GM21423 (cell line): ENCODE data around the gene RPL39L.
A peak's percentile ranks its signal among the peaks of the same experiment; 100 is the strongest.
"Not testable (repeated sequence)": the region's sequence is repeated elsewhere in the genome, so short reads cannot be mapped to it uniquely, and the experiment has no call there.

Source experiments
- ATAC-seq: cut with Tn5 transposase; IDR thresholded peaks from one replicate; pipeline ENCODE4 v1.9.1; 2021; ENCODE audit warnings: mild to moderate bottlenecking, moderate library complexity; ENCODE audit not compliant: unreplicated experiment

Gene RPL39L

DNA sequence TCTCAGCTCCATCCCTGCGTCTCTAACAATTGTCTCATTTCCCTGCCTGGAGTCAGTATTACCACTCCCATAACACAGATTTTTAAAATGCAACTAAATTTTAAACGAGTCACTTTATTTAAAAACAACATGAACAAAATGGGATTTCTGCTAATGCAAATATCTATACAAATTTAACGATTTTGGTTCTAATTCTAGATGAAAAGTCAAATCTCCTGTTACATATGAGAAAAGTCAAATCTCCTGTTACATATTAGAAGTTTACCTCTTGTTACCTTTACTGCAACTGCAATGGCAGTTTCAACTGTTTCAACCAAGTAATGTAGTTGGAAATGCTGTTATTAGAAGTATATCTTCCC lies 578 bp upstream of the RPL39L start:
- no peak for ATAC-seq

DNA sequence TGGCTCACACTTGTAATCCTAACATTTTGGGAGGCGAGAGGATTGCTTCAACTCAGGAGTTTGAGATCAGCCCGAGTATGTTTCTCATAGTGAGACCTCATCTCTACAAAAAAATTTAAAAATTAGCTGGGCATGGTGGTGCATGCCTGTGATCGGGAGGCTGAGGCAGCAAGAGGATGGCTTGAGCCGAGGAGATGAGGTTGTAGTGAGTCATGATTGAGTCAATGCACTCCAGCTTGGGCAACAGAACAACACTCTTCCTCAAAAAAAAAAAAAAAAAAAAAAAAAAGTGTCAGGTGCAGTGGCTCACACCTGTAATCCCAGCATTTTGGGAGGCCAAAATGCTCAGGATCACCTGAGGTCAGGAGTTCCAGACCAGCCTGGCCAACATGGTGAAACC lies 2.4 kb downstream of the RPL39L start:
- ATAC-seq: no peak

DNA sequence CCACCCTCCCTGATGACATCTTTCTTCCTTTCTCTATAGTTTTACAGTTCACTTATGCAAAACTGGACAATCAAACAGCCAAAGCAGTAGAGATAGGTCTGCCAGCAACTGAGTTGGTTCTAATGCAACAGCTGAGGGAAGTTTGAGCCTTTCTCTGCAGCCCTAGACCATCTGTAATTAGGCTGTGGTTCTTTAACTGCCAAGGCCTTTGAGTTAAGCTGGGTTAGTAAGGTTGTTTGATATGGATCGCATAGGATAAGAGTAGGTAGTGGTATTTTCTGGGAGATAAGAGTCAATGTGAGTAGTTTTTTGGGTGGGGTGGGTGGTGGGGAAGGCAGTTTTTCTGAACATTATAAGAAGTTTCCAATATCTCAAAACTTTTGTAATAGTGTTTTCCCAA lies 3.0 kb downstream of the RPL39L start:
- ATAC-seq: no peak

DNA sequence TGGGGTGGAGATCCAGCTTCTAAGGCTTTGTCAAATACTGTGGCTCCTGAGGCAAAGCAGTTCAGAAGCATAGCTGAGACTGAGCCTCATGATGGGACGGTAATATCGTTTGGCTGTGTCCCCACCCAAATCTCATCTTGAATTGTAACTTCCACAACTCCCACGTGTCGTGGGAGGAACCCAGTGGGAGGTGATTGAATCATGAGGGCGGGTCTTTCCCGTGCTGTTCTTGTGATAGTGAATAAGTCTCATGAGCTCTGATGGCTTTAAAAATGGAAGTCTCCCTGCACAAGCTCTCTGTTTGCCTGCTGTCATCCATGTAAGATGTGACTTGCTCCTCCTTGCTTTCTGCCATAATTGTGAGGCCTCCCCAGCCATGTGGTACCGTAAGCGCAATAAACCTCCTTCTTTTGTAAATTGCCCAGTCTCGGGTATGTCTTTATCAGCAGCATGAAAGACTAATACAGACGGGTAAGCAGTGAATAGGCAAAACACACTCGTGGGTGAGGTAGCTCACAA lies 4.1 kb downstream of the RPL39L start:
- ATAC-seq: not testable (repeated sequence)

DNA sequence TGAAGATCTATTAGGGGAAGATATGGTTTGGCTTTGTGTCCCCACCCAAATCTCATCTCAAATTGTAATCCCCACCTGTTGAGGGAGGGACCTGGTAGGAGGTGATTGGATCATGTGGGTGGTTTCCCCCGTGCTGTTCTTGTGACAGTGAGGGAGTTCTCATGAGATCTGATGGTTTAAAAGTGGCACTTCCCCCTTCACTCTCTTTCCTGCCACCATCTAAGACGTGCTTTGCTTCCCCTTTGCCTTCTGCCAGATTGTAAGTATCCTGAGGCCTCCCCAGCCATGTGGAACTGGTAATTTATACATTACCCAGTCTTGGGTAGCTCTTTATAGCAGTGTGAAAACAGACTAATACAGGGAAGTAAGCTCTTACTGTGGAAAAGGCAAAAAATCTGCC lies 6.1 kb downstream of the RPL39L start:
- not testable (repeated sequence) for ATAC-seq

DNA sequence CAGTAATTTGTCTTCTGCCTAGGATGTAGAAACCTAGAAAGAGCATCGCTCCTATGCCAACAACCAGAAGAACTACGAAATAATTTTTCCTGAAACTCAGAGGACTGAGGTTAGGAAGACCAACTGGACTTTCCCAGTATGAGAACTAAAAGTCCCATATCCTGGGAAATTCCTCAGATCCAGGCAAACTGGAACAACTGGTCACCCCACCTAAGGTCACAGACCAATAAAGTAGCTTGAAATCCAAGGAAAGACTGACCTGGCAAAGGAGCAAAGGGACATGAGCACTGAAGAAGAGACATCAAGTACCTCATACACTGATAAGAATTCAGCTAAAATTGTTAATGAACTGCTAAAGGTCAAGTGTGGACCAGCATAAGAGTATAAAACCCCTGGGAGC lies 6.6 kb downstream of the RPL39L start:
- no peak for ATAC-seq

DNA sequence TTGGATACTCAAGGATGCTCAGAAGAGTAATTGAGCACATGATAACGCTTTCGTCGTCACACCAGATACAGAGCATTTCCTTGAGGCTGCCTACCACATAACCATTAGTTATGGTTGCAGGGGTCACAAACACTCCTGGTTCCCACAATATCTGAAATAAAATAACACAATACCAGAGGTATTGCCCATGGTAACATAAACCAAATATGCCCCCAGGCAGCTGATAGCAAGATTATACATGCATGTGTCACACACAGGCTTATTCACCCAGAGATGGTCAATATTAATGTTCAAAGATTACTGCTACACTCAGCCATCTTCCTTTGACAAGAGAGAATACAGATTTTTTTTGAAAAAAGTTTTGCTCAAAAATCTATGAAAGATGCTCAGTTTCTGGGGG lies 7.3 kb downstream of the RPL39L start:
- no peak for ATAC-seq

DNA sequence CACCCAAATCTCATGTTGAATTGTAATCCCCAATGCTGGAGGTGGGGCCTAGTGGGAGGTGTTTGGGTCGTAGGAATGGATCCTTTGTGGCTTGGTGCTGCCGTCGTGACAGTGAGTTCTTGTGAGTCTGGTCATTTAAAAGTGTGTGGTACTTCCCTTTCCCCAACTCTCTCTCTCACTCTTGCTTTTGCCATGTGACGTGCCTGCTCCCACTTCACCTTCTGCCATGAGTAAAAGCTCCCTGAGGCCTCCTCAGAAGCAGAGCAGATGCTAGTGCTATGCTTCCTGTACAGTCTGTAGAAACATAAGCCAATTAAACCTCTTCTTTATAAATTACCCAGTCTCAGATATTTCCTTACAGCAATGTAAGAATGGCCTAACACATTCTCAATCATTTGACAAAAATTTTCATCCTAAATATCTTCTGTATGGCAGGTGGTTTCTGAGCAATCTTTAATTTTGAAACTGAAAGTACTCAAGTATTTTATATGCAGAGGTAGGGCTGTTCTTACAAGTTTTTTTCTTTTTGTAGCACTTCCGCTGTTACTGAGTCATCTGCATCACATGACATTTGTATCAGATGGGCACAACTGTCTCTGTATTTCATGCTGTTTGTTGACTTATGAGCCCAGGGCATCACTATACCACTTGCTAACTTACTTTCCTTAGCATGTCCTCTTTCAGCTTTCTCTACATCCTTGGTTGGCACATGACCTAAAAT lies 8.8 kb downstream of the RPL39L start:
- ATAC-seq: peak; percentile 90

DNA sequence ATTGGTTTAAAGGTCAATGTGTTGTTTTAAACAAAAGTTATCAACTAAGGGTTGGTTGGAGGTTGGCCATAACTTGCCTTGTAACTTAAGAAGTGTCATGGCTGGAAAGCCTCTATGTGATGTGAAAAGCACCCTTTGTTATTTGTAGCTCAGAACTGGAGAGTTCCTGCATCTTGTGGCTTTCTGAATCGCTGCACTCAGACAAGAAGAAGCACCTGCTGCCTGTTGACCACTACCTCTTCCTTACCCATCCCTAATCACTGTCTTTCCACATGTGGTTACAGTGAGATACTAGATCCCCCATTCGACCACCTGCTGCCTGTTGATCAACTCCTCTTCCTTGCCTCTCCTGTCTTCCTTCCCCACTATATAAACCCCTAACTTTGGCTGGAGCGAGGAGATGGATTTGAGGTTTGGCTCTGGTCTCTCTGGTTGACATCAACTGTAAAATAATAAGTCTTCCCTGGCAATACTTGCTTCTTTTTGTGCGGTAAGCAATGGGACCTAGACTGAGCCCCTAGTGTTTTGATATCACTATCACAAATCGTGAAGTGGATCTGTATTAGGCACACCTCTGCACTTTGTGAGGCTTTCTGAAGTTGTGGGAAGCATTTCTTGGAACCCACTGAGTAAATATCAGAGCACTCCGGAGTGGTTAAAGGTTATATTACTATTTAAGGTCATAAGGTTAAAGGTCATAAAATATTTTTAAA lies 13.8 kb downstream of the RPL39L start:
- peak; percentile 92 for ATAC-seq

DNA sequence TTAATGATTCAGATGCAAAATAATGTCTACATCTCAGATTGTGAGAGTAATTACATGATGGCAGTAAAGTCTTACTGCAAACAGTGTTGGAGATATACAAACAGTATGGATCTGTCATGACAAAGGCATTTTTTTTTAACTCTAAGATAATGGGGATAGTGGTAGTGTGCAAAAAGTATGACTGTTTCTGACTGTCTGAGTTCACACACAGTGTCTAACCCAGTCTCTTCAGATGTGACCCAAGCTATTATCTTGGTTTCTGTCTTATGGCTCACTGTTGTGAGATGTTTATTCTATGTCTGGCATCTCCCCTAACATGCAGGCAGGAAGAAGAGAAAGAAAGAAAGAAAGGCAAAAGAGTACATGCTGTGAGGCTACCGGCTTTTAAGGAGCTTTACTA lies 17.0 kb downstream of the RPL39L start:
- ATAC-seq: no peak

DNA sequence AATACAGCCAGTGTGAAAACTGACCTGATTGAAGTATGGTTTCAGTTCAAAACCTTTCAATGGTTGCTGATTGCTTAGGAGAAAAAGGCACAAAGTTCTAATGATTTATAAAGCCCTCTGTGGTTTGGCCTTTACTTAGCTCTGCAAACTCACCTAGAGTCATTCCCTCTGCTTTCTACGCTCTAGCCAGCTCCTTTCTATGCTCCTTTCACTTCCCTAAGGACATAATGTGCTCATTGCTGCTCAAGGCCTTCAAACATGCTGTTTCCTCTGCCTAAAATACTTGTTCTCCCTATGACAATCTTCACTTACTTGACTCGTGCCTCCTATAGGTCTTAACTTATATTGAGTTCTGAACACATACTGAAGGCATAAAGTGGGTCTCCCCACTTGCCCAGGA lies 19.0 kb downstream of the RPL39L start:
- ATAC-seq: peak; percentile 50

DNA sequence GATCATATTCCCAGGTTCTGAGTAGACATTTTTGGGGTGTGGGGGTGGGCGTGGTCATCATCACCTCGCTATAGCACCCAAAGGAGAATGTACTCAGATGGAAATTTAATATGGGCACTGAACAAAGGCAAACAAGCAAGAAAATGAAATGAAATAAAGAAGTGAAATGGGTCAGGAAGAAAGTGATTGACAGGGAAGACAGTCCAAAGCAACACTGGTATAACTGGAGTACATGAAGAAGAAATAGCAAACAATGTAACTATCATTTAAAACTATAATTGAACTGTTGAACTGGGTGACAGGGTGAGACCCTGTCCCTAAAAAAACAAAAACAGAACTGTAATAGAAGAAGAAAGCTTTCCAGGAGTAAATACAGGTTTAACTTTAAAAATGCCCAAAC lies 24.8 kb downstream of the RPL39L start:
- no peak for ATAC-seq

DNA sequence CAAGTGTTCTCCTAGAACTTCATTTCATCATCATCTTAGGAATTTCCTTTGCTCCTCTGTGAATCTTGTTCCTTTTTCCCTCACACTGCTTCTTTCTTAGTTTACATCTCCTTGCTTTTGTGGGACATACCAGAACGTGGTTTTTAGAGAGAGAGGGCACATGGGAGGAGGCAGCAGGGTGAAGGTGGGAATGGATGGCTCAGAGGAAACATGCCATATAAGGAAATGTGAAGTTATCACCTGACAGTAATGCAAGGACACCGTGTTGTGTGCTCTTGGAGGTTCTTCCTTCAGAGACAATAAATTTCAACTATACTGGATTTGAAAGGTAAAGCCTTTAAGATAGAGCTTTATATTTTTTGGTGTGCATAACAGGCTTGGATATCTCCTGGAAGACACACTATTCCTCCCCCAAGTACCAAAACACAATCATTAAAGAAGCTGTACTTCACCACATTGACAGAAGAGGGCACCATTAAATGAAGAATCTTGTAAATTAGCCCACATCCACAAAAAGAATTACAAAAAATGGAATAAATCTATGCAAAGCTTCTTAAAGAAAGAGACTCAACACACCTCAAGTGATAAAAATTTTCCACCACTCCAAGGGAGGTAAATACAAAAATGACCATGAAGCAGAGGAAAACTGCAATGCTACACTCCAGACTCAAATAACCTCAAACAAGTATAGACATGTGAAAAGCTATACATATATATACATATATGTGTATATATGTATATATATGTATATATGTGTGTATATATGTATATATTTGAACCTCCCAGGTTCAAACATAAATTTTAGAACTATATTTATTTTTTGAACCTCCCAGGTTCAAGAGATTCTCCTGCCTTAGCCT lies 26.1 kb downstream of the RPL39L start:
- ATAC-seq: no peak

DNA sequence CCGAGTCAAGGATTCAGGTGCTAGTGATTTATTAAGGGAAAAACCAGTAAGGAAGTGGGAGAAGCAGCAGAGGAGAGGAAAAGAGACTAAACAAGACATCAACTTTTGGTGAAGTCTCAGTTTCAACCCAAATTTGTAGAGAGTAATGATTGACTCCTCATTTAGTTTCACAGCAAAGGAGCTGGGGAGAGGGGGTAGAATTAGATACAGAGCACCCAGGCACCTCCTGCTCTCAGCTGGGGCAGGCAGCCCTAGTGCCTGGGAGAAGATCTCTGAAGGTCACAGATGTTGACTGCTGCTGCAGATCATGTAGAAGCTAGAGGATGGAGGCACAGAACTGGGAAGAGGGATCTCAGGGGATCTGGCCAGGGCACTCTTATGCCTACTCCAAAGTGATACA lies 29.1 kb downstream of the RPL39L start:
- no peak for ATAC-seq

DNA sequence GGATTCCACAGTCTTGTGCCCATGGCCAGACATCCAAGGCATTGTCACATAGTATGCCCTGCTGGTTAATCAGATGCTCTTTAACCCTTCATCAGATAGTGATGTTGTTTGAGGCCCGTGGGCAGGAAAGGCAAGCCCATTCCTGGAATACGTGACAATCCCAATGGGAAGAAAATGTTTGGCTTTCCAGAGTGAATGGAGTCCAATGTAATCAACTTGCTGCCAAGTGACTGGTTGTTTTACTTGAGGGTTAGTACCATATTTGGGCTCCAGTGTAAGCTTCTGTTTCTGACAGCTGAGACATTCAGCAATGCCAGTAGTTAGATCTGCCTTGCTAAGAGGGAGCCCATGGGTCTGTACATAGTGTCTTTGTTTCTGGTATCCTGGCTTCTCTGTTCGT lies 31.3 kb downstream of the RPL39L start:
- no peak for ATAC-seq

DNA sequence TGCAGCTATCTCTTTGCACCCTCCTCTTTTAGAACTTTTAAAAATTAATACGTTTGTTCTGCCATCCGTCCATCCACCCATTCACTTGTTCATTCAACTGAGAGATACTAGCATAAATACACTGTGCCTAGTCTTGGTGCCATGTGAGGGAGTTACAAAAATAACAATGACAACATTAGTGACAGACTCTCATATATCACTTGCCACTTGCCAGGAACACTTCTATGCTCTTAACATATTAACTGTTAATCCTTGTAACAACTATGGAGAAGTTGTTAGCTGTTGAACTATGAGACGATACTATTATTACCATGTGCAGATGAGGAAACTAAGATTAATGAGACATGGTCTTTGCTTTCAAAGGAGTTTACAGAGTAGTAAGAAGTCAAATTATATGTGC lies 33.6 kb downstream of the RPL39L start:
- ATAC-seq: no peak

DNA sequence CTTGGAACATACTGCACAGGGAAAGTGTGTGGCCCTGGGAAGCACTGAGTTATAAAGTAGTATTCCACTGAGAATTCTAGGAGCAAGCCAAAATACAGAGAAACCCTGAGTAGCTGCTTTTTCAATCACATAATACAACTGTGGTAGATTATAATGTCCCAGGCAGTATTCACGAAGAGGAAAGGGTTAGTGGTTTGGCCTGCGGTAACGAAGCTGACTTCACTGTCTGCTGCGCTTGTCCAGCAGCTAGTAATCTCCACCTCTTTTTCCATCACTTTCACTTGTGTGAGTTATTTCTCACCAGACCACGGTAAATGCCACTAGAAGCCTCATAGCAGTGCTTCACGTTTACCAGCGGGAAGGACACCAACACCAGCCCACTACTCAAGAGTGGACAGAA lies 34.4 kb downstream of the RPL39L start:
- ATAC-seq: no peak

DNA sequence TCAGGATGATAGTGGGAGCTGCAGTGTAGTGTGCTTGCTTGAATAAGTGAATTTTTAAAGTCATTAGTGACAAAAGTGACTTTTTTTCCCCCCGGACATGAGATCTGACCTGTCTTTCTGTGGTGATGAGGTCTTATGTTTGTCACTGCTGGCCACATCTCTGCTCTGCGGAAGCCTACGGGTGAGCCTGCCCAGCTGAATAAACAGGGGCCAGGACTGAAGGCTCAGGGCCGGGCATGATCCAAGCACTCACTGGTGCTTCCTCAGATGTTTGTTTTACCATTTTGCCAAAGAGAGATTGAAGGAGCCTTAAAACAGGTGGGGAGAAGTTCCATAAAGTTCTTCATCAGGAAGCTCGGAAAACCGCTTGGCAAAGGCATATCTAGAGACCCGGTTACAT lies 35.0 kb downstream of the RPL39L start:
- ATAC-seq: no peak

DNA sequence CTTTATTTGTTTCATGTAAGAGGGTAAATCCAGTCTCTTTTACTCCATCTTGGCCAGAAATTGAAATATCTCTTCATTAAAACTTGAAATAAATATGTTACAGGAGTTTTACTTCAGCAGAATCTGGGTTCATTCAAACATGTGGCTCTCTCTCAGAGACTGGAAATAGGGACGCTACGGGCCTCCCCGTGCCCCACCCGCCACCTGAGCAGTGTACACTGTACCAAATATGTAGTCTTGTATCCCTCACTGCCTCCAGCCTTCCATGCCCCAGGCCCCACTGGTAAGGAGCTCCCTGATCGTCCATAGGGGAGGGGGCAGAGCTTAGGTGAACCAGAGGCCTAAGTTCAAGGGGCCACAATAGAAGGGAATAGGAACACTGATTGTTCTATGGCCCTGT lies 36.0 kb downstream of the RPL39L start:
- ATAC-seq: no peak

DNA sequence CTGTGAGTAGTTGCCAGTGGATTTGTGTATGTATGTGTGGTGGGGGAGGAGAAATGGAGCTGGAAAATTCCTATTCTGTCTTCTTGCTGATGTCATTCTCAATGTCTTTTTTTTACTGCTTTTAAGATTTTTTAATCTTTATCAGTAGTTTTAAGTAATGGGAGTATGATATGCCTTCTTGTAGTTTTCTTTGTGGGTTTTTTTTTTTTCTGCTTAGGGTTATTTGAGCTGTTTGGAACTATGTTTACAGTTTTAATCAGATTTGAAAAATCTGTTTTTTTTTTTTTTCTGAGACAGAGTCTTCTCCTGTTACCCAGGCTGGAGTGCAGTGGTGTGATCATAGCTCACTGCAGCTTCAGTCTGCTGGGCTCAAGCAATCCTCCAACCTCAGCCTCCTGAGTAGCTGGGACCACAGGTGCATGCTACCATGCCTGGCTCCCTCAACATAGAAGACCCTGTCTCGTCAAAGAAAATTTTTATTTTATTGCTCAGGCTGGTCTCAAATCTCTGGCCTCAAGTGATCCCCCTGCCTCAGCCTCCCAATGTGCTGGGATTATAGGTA lies 37.1 kb downstream of the RPL39L start:
- ATAC-seq: no peak
